NCI-H1417 (cell line): ENCODE results near the gene PSMB11.

Experiments
- DNase-seq, 3 experiments: peaks; one replicate each; lab custom pipeline; 2025; lab: John Stamatoyannopoulos, UW

The PSMB11 gene

GRCh38 chr14:23043145-23043544 is 1.1 kb downstream of the PSMB11 start:
- no peak for DNase-seq

GRCh38 chr14:23043754-23044153 is 1.7 kb downstream of the PSMB11 start:
- no peak for DNase-seq

- DNase-seq: no peak
These were observed 2.8 kb downstream of the PSMB11 start for GRCh38 chr14:23044840-23045239.

GRCh38 chr14:23045419-23046357 is 3.7 kb downstream of the PSMB11 start:
- no peak for DNase-seq

- DNase-seq: no peak
These were observed 5.1 kb downstream of the PSMB11 start for GRCh38 chr14:23047034-23047634.

- DNase-seq: no peak
These were observed 6.0 kb downstream of the PSMB11 start for GRCh38 chr14:23047751-23048693.

DNA sequence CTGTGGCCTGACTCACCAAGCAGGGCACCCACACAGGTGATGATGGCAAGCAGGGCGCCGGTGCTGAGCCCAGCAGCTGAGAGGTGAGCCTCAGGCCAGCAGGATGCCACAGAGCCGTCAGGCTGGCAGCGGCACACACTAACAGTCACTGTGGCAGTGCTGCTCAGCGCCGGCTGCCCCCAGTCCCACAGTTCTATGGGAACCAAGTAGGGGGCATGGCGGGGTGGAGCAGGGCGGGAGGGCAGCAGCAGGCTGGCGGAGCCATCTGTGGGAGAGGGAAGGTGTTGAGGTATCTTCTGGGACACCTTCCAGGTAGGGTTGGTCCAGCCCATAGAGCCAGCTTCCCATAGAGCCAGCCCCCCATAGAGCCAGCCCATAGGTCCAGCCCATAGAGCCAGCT is 7.0 kb downstream of the PSMB11 start:
- DNase-seq: no peak

DNA sequence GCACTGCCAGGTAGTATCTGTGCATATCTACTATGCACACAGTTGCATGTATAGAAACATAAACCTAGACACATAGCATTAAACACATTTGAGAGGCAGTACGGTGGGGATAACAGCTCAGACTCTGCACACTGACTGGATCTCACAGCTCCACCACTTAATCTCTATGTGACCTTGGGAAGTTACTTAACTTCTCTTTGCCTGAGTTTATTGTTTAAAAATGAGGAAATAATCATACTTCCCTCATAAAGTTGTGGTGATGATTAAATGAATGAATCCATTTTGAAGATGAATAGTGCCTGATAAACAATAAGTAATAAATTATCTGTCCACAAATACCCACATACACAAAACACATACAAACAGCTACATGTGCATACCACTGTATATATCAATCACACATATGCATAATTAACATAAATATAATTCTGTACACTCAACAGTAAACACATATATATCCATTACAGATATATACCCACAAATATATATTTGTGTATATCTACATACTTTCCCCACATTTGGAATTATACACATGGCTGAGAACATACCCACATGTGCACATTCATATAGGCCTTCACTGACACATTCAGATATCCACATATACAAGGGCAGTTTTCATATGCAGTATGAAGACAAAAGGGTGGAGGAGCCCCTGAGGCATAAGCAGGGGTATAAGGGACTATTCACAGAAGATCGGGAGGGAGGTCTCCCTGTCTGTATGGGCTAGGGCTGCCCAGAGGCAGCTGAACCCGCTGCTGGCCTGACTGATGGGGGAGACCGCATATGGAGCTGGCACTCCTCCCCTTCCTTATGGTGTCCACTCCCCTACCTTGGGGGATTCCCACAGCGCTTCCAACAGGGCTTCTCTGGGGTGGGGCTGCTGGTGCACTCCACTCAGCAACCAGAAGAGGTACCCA is 9.4 kb downstream of the PSMB11 start:
- no peak for DNase-seq

DNA sequence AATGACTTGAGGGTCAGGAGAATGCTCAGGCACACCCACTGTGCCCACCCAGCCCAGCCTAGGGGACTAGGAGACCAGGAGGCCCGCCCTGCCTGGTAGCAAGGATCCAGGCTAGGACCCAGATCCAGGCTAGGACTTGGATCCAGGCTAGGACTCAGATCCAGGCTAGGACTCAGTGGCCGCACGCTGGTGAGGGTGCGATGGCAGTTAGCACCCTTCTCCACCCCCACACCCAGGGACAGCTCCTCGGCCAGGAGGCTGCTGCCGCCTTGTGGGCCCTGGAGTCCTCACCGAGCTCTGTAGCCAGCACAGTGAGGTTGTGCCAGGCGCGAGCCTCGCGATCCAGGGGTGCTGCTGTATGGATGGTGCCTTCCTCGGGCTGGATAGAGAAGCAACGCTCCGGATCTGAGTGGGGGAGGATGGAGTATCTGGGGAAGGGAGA is 10.2 kb downstream of the PSMB11 start:
- DNase-seq: no peak

DNA sequence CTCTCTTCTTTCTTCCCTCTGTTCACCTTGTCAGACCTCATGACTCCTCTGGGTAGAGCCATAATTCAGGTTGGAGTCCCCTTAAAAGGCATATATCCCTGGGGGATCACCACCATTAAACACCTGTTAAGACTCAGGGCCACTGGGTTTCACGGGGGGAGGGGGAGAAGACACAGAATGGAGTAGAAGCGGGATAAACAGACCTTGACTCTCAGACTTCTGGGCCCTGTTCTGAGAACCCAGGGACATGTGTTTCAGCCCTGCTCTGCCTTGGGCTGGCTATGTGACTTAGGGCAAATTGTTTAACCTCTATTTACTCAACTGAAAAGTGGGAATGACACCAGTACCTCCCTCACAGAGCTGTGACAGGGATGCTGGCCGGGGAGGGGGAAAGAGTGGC is 10.7 kb downstream of the PSMB11 start:
- no peak for DNase-seq

- no peak for DNase-seq
These were observed 11.4 kb downstream of the PSMB11 start for GRCh38 chr14:23053426-23053825.

- no peak for DNase-seq
These were observed 12.2 kb downstream of the PSMB11 start for GRCh38 chr14:23054000-23054811.

GRCh38 chr14:23055147-23055550 is 13.1 kb downstream of the PSMB11 start:
- DNase-seq: no peak

GRCh38 chr14:23055621-23056144 is 13.7 kb downstream of the PSMB11 start:
- DNase-seq: no peak

GRCh38 chr14:23056145-23056955 is 14.3 kb downstream of the PSMB11 start:
- no peak for DNase-seq

- no peak for DNase-seq
These were observed 15.1 kb downstream of the PSMB11 start, which contains the start of gene CDH24 for GRCh38 chr14:23056956-23057756. Gene CDH24, minus strand, starts transcription at chr14:23057520. Its CDS starts 1,787 bp downstream, at chr14:23055733.

DNA sequence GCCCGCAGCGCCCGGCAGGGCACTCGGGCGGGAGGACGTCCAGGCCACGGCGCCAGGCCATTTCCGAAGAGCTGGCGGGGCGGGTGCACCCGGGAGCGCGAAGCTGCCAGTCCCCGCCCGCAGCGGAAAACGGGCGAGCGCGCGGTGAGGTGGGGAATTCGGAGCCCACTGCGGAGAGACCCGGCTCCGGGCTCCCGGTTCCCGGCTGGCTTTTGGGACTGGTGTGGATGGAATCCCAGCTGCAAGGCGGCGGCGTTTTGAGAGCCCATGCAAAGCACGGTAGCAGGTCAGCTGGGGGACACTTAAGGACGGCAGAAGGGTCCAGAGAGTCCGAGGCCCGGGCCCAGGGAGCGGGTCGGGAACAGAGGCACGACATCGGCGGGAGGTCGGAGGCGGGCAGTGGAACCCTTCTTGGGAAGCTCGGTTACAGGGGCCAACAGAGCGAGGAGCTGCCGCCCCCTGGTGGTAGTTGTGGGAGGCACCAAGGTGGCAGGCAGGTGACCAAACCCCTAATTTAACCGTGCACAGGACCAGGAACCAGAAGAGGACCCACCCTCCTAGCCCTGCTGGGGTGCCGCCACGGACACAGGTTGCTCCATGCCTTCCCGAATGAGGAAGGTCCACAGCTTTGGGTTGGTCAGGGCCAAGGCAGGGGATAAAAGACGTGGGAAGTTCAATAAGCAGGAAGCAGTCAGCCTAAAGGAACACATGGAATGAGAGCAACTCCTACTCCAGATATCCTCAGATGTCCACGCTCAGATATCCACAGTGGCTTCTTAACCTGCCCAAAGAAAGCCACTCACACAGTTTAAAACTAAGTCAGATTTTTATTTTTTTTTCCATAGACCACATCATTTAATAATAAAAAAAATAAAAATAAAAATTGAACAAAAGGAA is 16.0 kb downstream of the PSMB11 start:
- DNase-seq: no peak
